Ammon's horn (tissue), 1 donor: ENCODE measurements around the gene RBFOX1.
A peak's percentile ranks its signal among the peaks of the same experiment; 100 is the strongest.

Source experiments
- DNase-seq: peaks from one replicate; pipeline ENCODE4 v3.0.0-alpha.2; 2016; ENCODE audit warnings: low spot score

Gene RBFOX1

GRCh38 chr16:7689234-7689633, 356.6 kb downstream of the RBFOX1 start:
- DNase-seq: no peak

- DNase-seq: no peak
These were observed 358.9 kb downstream of the RBFOX1 start for GRCh38 chr16:7691533-7691932.

GRCh38 chr16:7703672-7704071, 371.0 kb downstream of the RBFOX1 start:
- DNase-seq: no peak

GRCh38 chr16:7705885-7706284, 373.2 kb downstream of the RBFOX1 start:
- DNase-seq: no peak

GRCh38 chr16:7709186-7709585, 376.5 kb downstream of the RBFOX1 start:
- DNase-seq: no peak

- DNase-seq: no peak
These were observed 380.6 kb downstream of the RBFOX1 start for GRCh38 chr16:7713244-7713643.

- peak; percentile 12 for DNase-seq
These were observed 382.1 kb downstream of the RBFOX1 start for GRCh38 chr16:7714775-7715174.

- DNase-seq: peak; percentile 5
These were observed 384.3 kb downstream of the RBFOX1 start for GRCh38 chr16:7716660-7717550.

GRCh38 chr16:7722761-7723160, 390.1 kb downstream of the RBFOX1 start:
- no peak for DNase-seq

GRCh38 chr16:7731141-7731540, 398.5 kb downstream of the RBFOX1 start:
- peak; percentile 24 for DNase-seq

GRCh38 chr16:7736138-7736665, 403.6 kb downstream of the RBFOX1 start:
- DNase-seq: no peak

GRCh38 chr16:7742626-7743025, 410.0 kb downstream of the RBFOX1 start:
- DNase-seq: no peak

GRCh38 chr16:7744546-7745264, 412.1 kb downstream of the RBFOX1 start:
- peak; percentile 77 for DNase-seq

- peak; percentile 29 for DNase-seq
These were observed 412.6 kb downstream of the RBFOX1 start for GRCh38 chr16:7745276-7745675.

GRCh38 chr16:7746941-7747340, 414.3 kb downstream of the RBFOX1 start:
- no peak for DNase-seq

GRCh38 chr16:7748522-7748921, 415.9 kb downstream of the RBFOX1 start:
- no peak for DNase-seq

GRCh38 chr16:7755347-7755882, 422.8 kb downstream of the RBFOX1 start:
- DNase-seq: peak; percentile 2
